Esophagus muscularis mucosa (tissue), 4 donors: ENCODE data around the gene SCYGR8.

Source experiments
- CTCF ChIP-seq, 3 experiments: fragments of 200-600 bp in 2 of 3; fragments of 450-650 bp in 1 of 3; sonication (generic) in 2 of 3; IDR thresholded peaks; one replicate each; pipeline ENCODE4 v1.5.1; 2017 to 2019; ENCODE audit warnings: antibody characterized with exemption in 3 of 3, mild to moderate bottlenecking in 2 of 3, moderate library complexity in 1 of 3
- EP300 ChIP-seq: sonication (generic); formaldehyde crosslinking; IDR thresholded peaks from one replicate; pipeline ENCODE4 v1.6.1; 2017; ENCODE audit warnings: antibody characterized with exemption
- POLR2A ChIP-seq: fragments of 450-650 bp; IDR thresholded peaks from one replicate; pipeline ENCODE4 v1.6.1; 2017; ENCODE audit warnings: antibody characterized with exemption, moderate library complexity, mild to moderate bottlenecking, low read depth
- POLR2AphosphoS5 ChIP-seq, 2 donors: sonication (generic); formaldehyde crosslinking; IDR thresholded peaks; one replicate each; pipeline ENCODE4 v1.6.1; 2017; ENCODE audit warnings: antibody characterized with exemption in 2 of 2

DNA sequence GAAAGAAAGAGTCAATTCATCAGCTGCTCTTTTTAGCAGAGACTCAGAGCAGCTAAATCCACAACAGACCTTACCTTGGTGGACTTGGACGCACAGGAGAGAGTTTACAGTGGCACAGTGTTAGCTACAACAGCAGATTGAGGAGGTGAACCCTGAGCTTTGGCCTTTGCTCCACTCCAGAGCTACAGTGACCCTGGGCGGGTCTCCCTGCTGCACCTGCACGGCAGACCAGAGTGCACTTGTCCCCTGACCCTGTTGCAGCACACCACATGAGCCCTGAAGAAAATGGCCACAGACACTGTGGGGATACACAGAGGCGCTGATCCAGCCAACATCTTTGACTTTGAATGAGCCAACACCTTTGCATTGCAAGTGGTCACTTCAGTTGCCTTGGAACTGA, 38.8 kb upstream of the SCYGR8 start:
- TF ChIP-seq CTCF (IDR thresholded peaks at IDR 0.05) (no peak), POLR2AphosphoS5 (IDR thresholded peaks at IDR 0.05) (no peak), POLR2A (no peak), EP300 (no peak)
